Choroid plexus epithelial cell (primary cell): ENCODE results near the gene TLR4.

Source experiments
- DNase-seq: peaks from one replicate; pipeline ENCODE4 v3.0.0-alpha.2; 2010; ENCODE audit warnings: low read depth
- H3K4me3 ChIP-seq: 2 replicates; pipeline ENCODE4 v1.5.1; 2011; ENCODE audit warnings: low read depth, mild to moderate bottlenecking, control low read depth, low read length, moderate library complexity
- CTCF ChIP-seq: conservative IDR thresholded peaks from 2 replicates; pipeline ENCODE4 v1.5.1; 2011; ENCODE audit warnings: low read depth, mild to moderate bottlenecking, control low read depth, inconsistent platforms, low read length, moderate library complexity

TLR4 gene

GRCh38 chr9:117733465-117733864, 29.3 kb downstream of the TLR4 start:
- H3K4me3 ChIP-seq: no peak overlapping the region
- DNase-seq: no peak
- TF ChIP-seq CTCF: no peak

GRCh38 chr9:117734082-117734481, 29.9 kb downstream of the TLR4 start:
- no peak for DNase-seq
- TF ChIP-seq CTCF: no peak
- H3K4me3 ChIP-seq: no peak overlapping the region

- no peak overlapping the region for H3K4me3 ChIP-seq
- no peak for TF ChIP-seq CTCF
- DNase-seq: peak; percentile 81
These were observed 30.5 kb downstream of the TLR4 start for GRCh38 chr9:117734523-117735314.

GRCh38 chr9:117737721-117738226, 33.6 kb downstream of the TLR4 start:
- TF ChIP-seq CTCF: no peak
- no peak for DNase-seq
- no peak overlapping the region for H3K4me3 ChIP-seq

GRCh38 chr9:117739206-117739605, 35.0 kb downstream of the TLR4 start:
- no peak overlapping the region for H3K4me3 ChIP-seq
- DNase-seq: no peak
- no peak for TF ChIP-seq CTCF

GRCh38 chr9:117739624-117740347, 35.6 kb downstream of the TLR4 start:
- no peak overlapping the region for H3K4me3 ChIP-seq
- no peak for DNase-seq
- TF ChIP-seq CTCF: no peak

- no peak overlapping the region for H3K4me3 ChIP-seq
- DNase-seq: no peak
- no peak for TF ChIP-seq CTCF
These were observed 37.9 kb downstream of the TLR4 start for GRCh38 chr9:117742131-117742530.
